ENCODE data around the gene PSMA8. TPM values are rescaled to one million over a fixed set of nuclear protein-coding genes. Genes with fewer than 3 reads are reported as not detected.
"Not testable (repeated sequence)": the region's sequence is repeated elsewhere in the genome, so short reads cannot be mapped to it uniquely, and the experiment has no call there.

PSMA8 gene
- total RNA-seq, 1 donor from 2014 or later, result not detected

GRCh38 chr18:26127786-26128185 is 5.9 kb upstream of the PSMA8 start:
- Mint-ChIP-seq H3K9me3 (ENCODE audit: unreplicated experiment) (peaks cover 4% of the 10 kb centered on the region), H3K4me3 (ENCODE audit: unreplicated experiment) (no peak overlapping the region), H3K4me1 (ENCODE audit: low read depth, unreplicated experiment) (no peaks in the 10 kb centered on the region), H3K36me3 (ENCODE audit: low read depth, unreplicated experiment) (no peaks in the 10 kb centered on the region), H3K27me3 (ENCODE audit: low read depth, unreplicated experiment) (no peaks in the 10 kb centered on the region), H3K27ac (ENCODE audit: unreplicated experiment) (no peak overlapping the region)
- Histone ChIP-seq H3K4me1 (ENCODE audit: insufficient read depth, low read length) (no peaks in the 10 kb centered on the region), H3K9ac (ENCODE audit: low read length) (no peak overlapping the region), H3K36me3 (ENCODE audit: insufficient read depth, low read length) (no peaks in the 10 kb centered on the region), H3K79me2 (ENCODE audit: insufficient read depth, low read length) (no peaks in the 10 kb centered on the region), H3K4me2 (ENCODE audit: low read length) (no peak overlapping the region), H4K20me1 (ENCODE audit: insufficient read depth, low read length) (no peaks in the 10 kb centered on the region), H2AFZ (ENCODE audit: low read depth, low read length) (no peak overlapping the region), H3K27me3 (ENCODE audit: insufficient read depth, low read length) (no peaks in the 10 kb centered on the region), H3K9me3 (ENCODE audit: insufficient read depth, low read depth, low read length) (no peaks in the 10 kb centered on the region), H3K4me3 (ENCODE audit: insufficient read depth, low read depth, low read length) (no peak overlapping the region), H3K27ac (ENCODE audit: low read depth, low read length) (no peak overlapping the region)
- FAIRE-seq (no peak), DNase-seq (ENCODE audit: low read depth) (no peak)
- TF ChIP-seq EZH2 (IDR thresholded peaks at IDR 0.05; ENCODE audit: insufficient read depth, low read length), result no peak

GRCh38 chr18:26128192-26128591 is 5.5 kb upstream of the PSMA8 start:
- not testable (repeated sequence) for FAIRE-seq; H3K4me2 ChIP-seq (ENCODE audit: low read length); H3K27me3 ChIP-seq (ENCODE audit: insufficient read depth, low read length); H3K9me3 ChIP-seq (ENCODE audit: insufficient read depth, low read depth, low read length); H3K4me1 Mint-ChIP-seq (ENCODE audit: low read depth, unreplicated experiment); H3K79me2 ChIP-seq (ENCODE audit: insufficient read depth, low read length); H3K36me3 Mint-ChIP-seq (ENCODE audit: low read depth, unreplicated experiment); H3K9ac ChIP-seq (ENCODE audit: low read length); H3K36me3 ChIP-seq (ENCODE audit: insufficient read depth, low read length); H3K4me3 Mint-ChIP-seq (ENCODE audit: unreplicated experiment); H2AFZ ChIP-seq (ENCODE audit: low read depth, low read length); H3K9me3 Mint-ChIP-seq (ENCODE audit: unreplicated experiment); H3K27ac Mint-ChIP-seq (ENCODE audit: unreplicated experiment); H3K4me3 ChIP-seq (ENCODE audit: insufficient read depth, low read depth, low read length); H3K27ac ChIP-seq (ENCODE audit: low read depth, low read length); DNase-seq (ENCODE audit: low read depth); H4K20me1 ChIP-seq (ENCODE audit: insufficient read depth, low read length); H3K27me3 Mint-ChIP-seq (ENCODE audit: low read depth, unreplicated experiment); H3K4me1 ChIP-seq (ENCODE audit: insufficient read depth, low read length)

GRCh38 chr18:26134107-26134506 is 438 bp downstream of the PSMA8 start:
- H2AFZ ChIP-seq (ENCODE audit: low read depth, low read length), result no peak overlapping the region
- H3K4me3 ChIP-seq (ENCODE audit: insufficient read depth, low read depth, low read length), result no peak overlapping the region
- no peak overlapping the region for H3K27ac ChIP-seq (ENCODE audit: low read depth, low read length)
- FAIRE-seq (no peak), DNase-seq (ENCODE audit: low read depth) (no peak)
- Mint-ChIP-seq H3K27ac (ENCODE audit: unreplicated experiment) (no peak overlapping the region), H3K4me1 (ENCODE audit: low read depth, unreplicated experiment) (no peaks in the 10 kb centered on the region), H3K27me3 (ENCODE audit: low read depth, unreplicated experiment) (no peaks in the 10 kb centered on the region), H3K36me3 (ENCODE audit: low read depth, unreplicated experiment) (no peaks in the 10 kb centered on the region), H3K9me3 (ENCODE audit: unreplicated experiment) (no peaks in the 10 kb centered on the region), H3K4me3 (ENCODE audit: unreplicated experiment) (no peak overlapping the region)
- H3K4me1 ChIP-seq (ENCODE audit: insufficient read depth, low read length), result no peaks in the 10 kb centered on the region
- H3K9me3 ChIP-seq (ENCODE audit: insufficient read depth, low read depth, low read length), result no peaks in the 10 kb centered on the region
- no peak overlapping the region for H3K4me2 ChIP-seq (ENCODE audit: low read length)
- H3K9ac ChIP-seq (ENCODE audit: low read length), result no peak overlapping the region
- no peaks in the 10 kb centered on the region for H3K36me3 ChIP-seq (ENCODE audit: insufficient read depth, low read length)
- no peak for TF ChIP-seq EZH2 (IDR thresholded peaks at IDR 0.05; ENCODE audit: insufficient read depth, low read length)
- no peak for TF ChIP-seq CTCF (IDR thresholded peaks at IDR 0.05; ENCODE audit: insufficient read depth, low read depth, low read length)
- H3K27me3 ChIP-seq (ENCODE audit: insufficient read depth, low read length), result no peaks in the 10 kb centered on the region
- no peaks in the 10 kb centered on the region for H3K79me2 ChIP-seq (ENCODE audit: insufficient read depth, low read length)
- H4K20me1 ChIP-seq (ENCODE audit: insufficient read depth, low read length), result no peaks in the 10 kb centered on the region

- H2AFZ ChIP-seq (ENCODE audit: low read depth, low read length), result no peak overlapping the region
- DNase-seq (ENCODE audit: low read depth) (no peak), FAIRE-seq (no peak)
- no peaks in the 10 kb centered on the region for H3K4me1 ChIP-seq (ENCODE audit: insufficient read depth, low read length)
- H3K27ac Mint-ChIP-seq (ENCODE audit: unreplicated experiment), result no peak overlapping the region
- no peaks in the 10 kb centered on the region for H3K36me3 Mint-ChIP-seq (ENCODE audit: low read depth, unreplicated experiment)
- no peaks in the 10 kb centered on the region for H3K36me3 ChIP-seq (ENCODE audit: insufficient read depth, low read length)
- no peak overlapping the region for H3K4me2 ChIP-seq (ENCODE audit: low read length)
- H3K9me3 ChIP-seq (ENCODE audit: insufficient read depth, low read depth, low read length), result no peaks in the 10 kb centered on the region
- no peaks in the 10 kb centered on the region for H3K27me3 ChIP-seq (ENCODE audit: insufficient read depth, low read length)
- no peaks in the 10 kb centered on the region for H3K27me3 Mint-ChIP-seq (ENCODE audit: low read depth, unreplicated experiment)
- no peak overlapping the region for H3K27ac ChIP-seq (ENCODE audit: low read depth, low read length)
- no peak overlapping the region for H3K9ac ChIP-seq (ENCODE audit: low read length)
- no peaks in the 10 kb centered on the region for H3K9me3 Mint-ChIP-seq (ENCODE audit: unreplicated experiment)
- TF ChIP-seq EZH2 (IDR thresholded peaks at IDR 0.05; ENCODE audit: insufficient read depth, low read length) (no peak), CTCF (IDR thresholded peaks at IDR 0.05; ENCODE audit: insufficient read depth, low read depth, low read length) (no peak)
- no peaks in the 10 kb centered on the region for H3K79me2 ChIP-seq (ENCODE audit: insufficient read depth, low read length)
- H3K4me3 ChIP-seq (ENCODE audit: insufficient read depth, low read depth, low read length), result no peak overlapping the region
- no peaks in the 10 kb centered on the region for H3K4me1 Mint-ChIP-seq (ENCODE audit: low read depth, unreplicated experiment)
- H4K20me1 ChIP-seq (ENCODE audit: insufficient read depth, low read length), result no peaks in the 10 kb centered on the region
- no peak overlapping the region for H3K4me3 Mint-ChIP-seq (ENCODE audit: unreplicated experiment)
Measured at GRCh38 chr18:26135548-26135947, 1.9 kb downstream of the PSMA8 start.
